PFSK-1 (cell line): ENCODE results near the gene SLC24A3.

Experiments used
- POLR2AphosphoS5 ChIP-seq: IDR thresholded peaks from 2 replicates; pipeline ENCODE4 v1.6.1; 2012; ENCODE audit warnings: low read depth, mild to moderate bottlenecking, control low read depth, low read length, moderate library complexity
- REST ChIP-seq, 2 experiments: IDR thresholded peaks; 2 replicates each; pipeline versions ENCODE4 v1.6.1 to v1.8.0; 2011 to 2012; ENCODE audit warnings: low read depth in 2 of 2, low read length in 2 of 2, control low read depth in 1 of 2, inconsistent platforms in 1 of 2, mild to moderate bottlenecking in 1 of 2, moderate library complexity in 1 of 2; ENCODE audit not compliant: insufficient read depth in 1 of 2
- SIN3A ChIP-seq: IDR thresholded peaks from 2 replicates; pipeline ENCODE4 v1.6.1; 2012; ENCODE audit warnings: mild to moderate bottlenecking, low read length, moderate library complexity, borderline replicate concordance; ENCODE audit not compliant: insufficient read depth

GRCh38 chr20:19761841-19762240 lies 549.4 kb downstream of the SLC24A3 start:
- TF ChIP-seq SIN3A (no peak), POLR2AphosphoS5 (no peak), REST (IDR thresholded peaks at IDR 0.05; ENCODE audit: insufficient read depth in 1 of 2, low read depth in 2 of 2, low read length in 2 of 2) (no peak)
